Measurements from ENCODE around the gene CRNN. TPM values are rescaled to one million over a fixed set of nuclear protein-coding genes. Genes with fewer than 3 reads are reported as not detected.

Gene CRNN
- total RNA-seq, 1 experiment from 2014 or later = not detected

GRCh38 chr1:152440635-152441471, 26.8 kb upstream of the CRNN start:
- no peaks in the 10 kb centered on the region for H3K27me3 ChIP-seq (ENCODE audit: low read length)
- H3K9ac ChIP-seq (ENCODE audit: low read length) = no peak overlapping the region
- H3K36me3 ChIP-seq (ENCODE audit: insufficient read depth, low read length) = no peaks in the 10 kb centered on the region
- H3K9me2 ChIP-seq (replicated peaks; ENCODE audit: insufficient read depth, low read length) = no peaks in the 10 kb centered on the region
- no peak overlapping the region for H3K4me3 ChIP-seq (ENCODE audit: low read length)
- H4K20me1 ChIP-seq (ENCODE audit: insufficient read depth, low read depth, low read length) = no peaks in the 10 kb centered on the region
- H3K79me2 ChIP-seq (ENCODE audit: low read length) = no peaks in the 10 kb centered on the region
- H3K27ac ChIP-seq (ENCODE audit: low read length) = no peak overlapping the region
- DNase-seq = peak; percentile 91
- H3K4me2 ChIP-seq (ENCODE audit: low read depth, low read length, poor library complexity, severe bottlenecking) = no peak overlapping the region
- H3K9me3 ChIP-seq (ENCODE audit: low read length) = no peaks in the 10 kb centered on the region
- H2AFZ ChIP-seq (ENCODE audit: low read length) = no peak overlapping the region; the same call in 1 of the 2 replicates
- no peaks in the 10 kb centered on the region for H3K4me1 ChIP-seq (ENCODE audit: low read length)

GRCh38 chr1:152436593-152437496, 22.8 kb upstream of the CRNN start:
- H3K4me3 ChIP-seq (ENCODE audit: low read length) = no peak overlapping the region
- no peaks in the 10 kb centered on the region for H3K4me1 ChIP-seq (ENCODE audit: low read length)
- no peak overlapping the region for H3K4me2 ChIP-seq (ENCODE audit: low read depth, low read length, poor library complexity, severe bottlenecking)
- DNase-seq = no peak
- no peaks in the 10 kb centered on the region for H3K27me3 ChIP-seq (ENCODE audit: low read length)
- H3K36me3 ChIP-seq (ENCODE audit: insufficient read depth, low read length) = no peaks in the 10 kb centered on the region
- H3K79me2 ChIP-seq (ENCODE audit: low read length) = no peaks in the 10 kb centered on the region
- H4K20me1 ChIP-seq (ENCODE audit: insufficient read depth, low read depth, low read length) = no peaks in the 10 kb centered on the region
- H3K9me3 ChIP-seq (ENCODE audit: low read length) = no peaks in the 10 kb centered on the region
- H3K27ac ChIP-seq (ENCODE audit: low read length) = no peak overlapping the region
- no peak overlapping the region for H2AFZ ChIP-seq (ENCODE audit: low read length)
- no peak overlapping the region for H3K9ac ChIP-seq (ENCODE audit: low read length)
- H3K9me2 ChIP-seq (replicated peaks; ENCODE audit: insufficient read depth, low read length) = no peaks in the 10 kb centered on the region

GRCh38 chr1:152427458-152427857, 13.4 kb upstream of the CRNN start:
- Histone ChIP-seq H2AFZ (ENCODE audit: low read length) (no peak overlapping the region), H3K27ac (ENCODE audit: low read length) (no peak overlapping the region), H3K4me2 (ENCODE audit: low read depth, low read length, poor library complexity, severe bottlenecking) (no peak overlapping the region), H4K20me1 (ENCODE audit: insufficient read depth, low read depth, low read length) (no peaks in the 10 kb centered on the region), H3K4me1 (ENCODE audit: low read length) (no peaks in the 10 kb centered on the region), H3K36me3 (ENCODE audit: insufficient read depth, low read length) (no peaks in the 10 kb centered on the region), H3K79me2 (ENCODE audit: low read length) (no peaks in the 10 kb centered on the region), H3K9ac (ENCODE audit: low read length) (no peak overlapping the region), H3K4me3 (ENCODE audit: low read length) (no peak overlapping the region), H3K9me2 (replicated peaks; ENCODE audit: insufficient read depth, low read length) (no peaks in the 10 kb centered on the region), H3K9me3 (ENCODE audit: low read length) (no peaks in the 10 kb centered on the region), H3K27me3 (ENCODE audit: low read length) (no peaks in the 10 kb centered on the region)
- DNase-seq = no peak

- Histone ChIP-seq H3K9me2 (replicated peaks; ENCODE audit: insufficient read depth, low read length) (no peaks in the 10 kb centered on the region), H3K9ac (ENCODE audit: low read length) (no peak overlapping the region), H3K4me2 (ENCODE audit: low read depth, low read length, poor library complexity, severe bottlenecking) (no peak overlapping the region), H2AFZ (ENCODE audit: low read length) (no peak overlapping the region), H3K4me1 (ENCODE audit: low read length) (no peaks in the 10 kb centered on the region), H3K9me3 (ENCODE audit: low read length) (no peaks in the 10 kb centered on the region), H3K27ac (ENCODE audit: low read length) (no peak overlapping the region), H3K79me2 (ENCODE audit: low read length) (no peaks in the 10 kb centered on the region), H3K27me3 (ENCODE audit: low read length) (no peaks in the 10 kb centered on the region), H3K4me3 (ENCODE audit: low read length) (no peak overlapping the region), H3K36me3 (ENCODE audit: insufficient read depth, low read length) (no peaks in the 10 kb centered on the region), H4K20me1 (ENCODE audit: insufficient read depth, low read depth, low read length) (no peaks in the 10 kb centered on the region)
- no peak for DNase-seq
Observed at GRCh38 chr1:152426731-152427130, 12.7 kb upstream of the CRNN start.

GRCh38 chr1:152419917-152420316, 5.9 kb upstream of the CRNN start:
- no peaks in the 10 kb centered on the region for H3K9me3 ChIP-seq (ENCODE audit: low read length)
- no peaks in the 10 kb centered on the region for H3K4me1 ChIP-seq (ENCODE audit: low read length)
- H3K27ac ChIP-seq (ENCODE audit: low read length) = no peak overlapping the region
- no peak overlapping the region for H3K4me2 ChIP-seq (ENCODE audit: low read depth, low read length, poor library complexity, severe bottlenecking)
- H3K4me3 ChIP-seq (ENCODE audit: low read length) = no peak overlapping the region
- no peaks in the 10 kb centered on the region for H4K20me1 ChIP-seq (ENCODE audit: insufficient read depth, low read depth, low read length)
- H3K27me3 ChIP-seq (ENCODE audit: low read length) = no peaks in the 10 kb centered on the region
- H3K79me2 ChIP-seq (ENCODE audit: low read length) = no peaks in the 10 kb centered on the region
- no peaks in the 10 kb centered on the region for H3K36me3 ChIP-seq (ENCODE audit: insufficient read depth, low read length)
- no peak for DNase-seq
- H2AFZ ChIP-seq (ENCODE audit: low read length) = no peak overlapping the region
- H3K9ac ChIP-seq (ENCODE audit: low read length) = no peak overlapping the region
- H3K9me2 ChIP-seq (replicated peaks; ENCODE audit: insufficient read depth, low read length) = no peaks in the 10 kb centered on the region

GRCh38 chr1:152415454-152416227, 1.6 kb upstream of the CRNN start:
- no peak for DNase-seq
- no peaks in the 10 kb centered on the region for H3K9me3 ChIP-seq (ENCODE audit: low read length)
- no peak overlapping the region for H3K27ac ChIP-seq (ENCODE audit: low read length)
- H3K9ac ChIP-seq (ENCODE audit: low read length) = no peak overlapping the region
- H4K20me1 ChIP-seq (ENCODE audit: insufficient read depth, low read depth, low read length) = no peaks in the 10 kb centered on the region
- H3K4me3 ChIP-seq (ENCODE audit: low read length) = no peak overlapping the region
- no peaks in the 10 kb centered on the region for H3K4me1 ChIP-seq (ENCODE audit: low read length)
- H3K4me2 ChIP-seq (ENCODE audit: low read depth, low read length, poor library complexity, severe bottlenecking) = no peak overlapping the region
- no peaks in the 10 kb centered on the region for H3K27me3 ChIP-seq (ENCODE audit: low read length)
- no peaks in the 10 kb centered on the region for H3K36me3 ChIP-seq (ENCODE audit: insufficient read depth, low read length)
- H2AFZ ChIP-seq (ENCODE audit: low read length) = no peak overlapping the region
- no peaks in the 10 kb centered on the region for H3K9me2 ChIP-seq (replicated peaks; ENCODE audit: insufficient read depth, low read length)
- no peaks in the 10 kb centered on the region for H3K79me2 ChIP-seq (ENCODE audit: low read length)

GRCh38 chr1:152412756-152413155, 1.3 kb downstream of the CRNN start:
- no peaks in the 10 kb centered on the region for H3K4me1 ChIP-seq (ENCODE audit: low read length)
- no peak overlapping the region for H3K9ac ChIP-seq (ENCODE audit: low read length)
- DNase-seq = no peak
- no peaks in the 10 kb centered on the region for H3K9me2 ChIP-seq (replicated peaks; ENCODE audit: insufficient read depth, low read length)
- no peaks in the 10 kb centered on the region for H3K27me3 ChIP-seq (ENCODE audit: low read length)
- H3K79me2 ChIP-seq (ENCODE audit: low read length) = no peaks in the 10 kb centered on the region
- no peak overlapping the region for H2AFZ ChIP-seq (ENCODE audit: low read length)
- no peaks in the 10 kb centered on the region for H4K20me1 ChIP-seq (ENCODE audit: insufficient read depth, low read depth, low read length)
- H3K9me3 ChIP-seq (ENCODE audit: low read length) = no peaks in the 10 kb centered on the region
- H3K4me3 ChIP-seq (ENCODE audit: low read length) = no peak overlapping the region
- no peak overlapping the region for H3K27ac ChIP-seq (ENCODE audit: low read length)
- no peak overlapping the region for H3K4me2 ChIP-seq (ENCODE audit: low read depth, low read length, poor library complexity, severe bottlenecking)
- H3K36me3 ChIP-seq (ENCODE audit: insufficient read depth, low read length) = no peaks in the 10 kb centered on the region

GRCh38 chr1:152411134-152411533, 2.9 kb downstream of the CRNN start:
- H3K9me2 ChIP-seq (replicated peaks; ENCODE audit: insufficient read depth, low read length) = no peaks in the 10 kb centered on the region
- no peak overlapping the region for H2AFZ ChIP-seq (ENCODE audit: low read length)
- H3K27me3 ChIP-seq (ENCODE audit: low read length) = no peaks in the 10 kb centered on the region
- no peak for DNase-seq
- H3K9me3 ChIP-seq (ENCODE audit: low read length) = no peaks in the 10 kb centered on the region
- H3K4me1 ChIP-seq (ENCODE audit: low read length) = no peaks in the 10 kb centered on the region
- no peak overlapping the region for H3K9ac ChIP-seq (ENCODE audit: low read length)
- no peaks in the 10 kb centered on the region for H3K36me3 ChIP-seq (ENCODE audit: insufficient read depth, low read length)
- H3K4me3 ChIP-seq (ENCODE audit: low read length) = no peak overlapping the region
- no peaks in the 10 kb centered on the region for H4K20me1 ChIP-seq (ENCODE audit: insufficient read depth, low read depth, low read length)
- no peak overlapping the region for H3K27ac ChIP-seq (ENCODE audit: low read length)
- no peak overlapping the region for H3K4me2 ChIP-seq (ENCODE audit: low read depth, low read length, poor library complexity, severe bottlenecking)
- no peaks in the 10 kb centered on the region for H3K79me2 ChIP-seq (ENCODE audit: low read length)

Data from Karpas-422 (cell line).